GM23248 (cell line): ENCODE data around the gene RRBP1.

Experiments used
- EZH2 ChIP-seq: fragments of 200-600 bp; sonication (generic); IDR thresholded peaks from 2 replicates; pipeline ENCODE4 v1.6.1; 2018; ENCODE audit warnings: antibody characterized with exemption, mild to moderate bottlenecking; ENCODE audit not compliant: insufficient read depth, poor library complexity, severe bottlenecking
- EZH2phosphoT487 ChIP-seq: fragments of 200-600 bp; sonication (generic); IDR thresholded peaks from 2 replicates; pipeline ENCODE4 v1.6.1; 2018; ENCODE audit warnings: antibody characterized with exemption, moderate library complexity, mild to moderate bottlenecking, low read depth; ENCODE audit not compliant: insufficient read depth

DNA sequence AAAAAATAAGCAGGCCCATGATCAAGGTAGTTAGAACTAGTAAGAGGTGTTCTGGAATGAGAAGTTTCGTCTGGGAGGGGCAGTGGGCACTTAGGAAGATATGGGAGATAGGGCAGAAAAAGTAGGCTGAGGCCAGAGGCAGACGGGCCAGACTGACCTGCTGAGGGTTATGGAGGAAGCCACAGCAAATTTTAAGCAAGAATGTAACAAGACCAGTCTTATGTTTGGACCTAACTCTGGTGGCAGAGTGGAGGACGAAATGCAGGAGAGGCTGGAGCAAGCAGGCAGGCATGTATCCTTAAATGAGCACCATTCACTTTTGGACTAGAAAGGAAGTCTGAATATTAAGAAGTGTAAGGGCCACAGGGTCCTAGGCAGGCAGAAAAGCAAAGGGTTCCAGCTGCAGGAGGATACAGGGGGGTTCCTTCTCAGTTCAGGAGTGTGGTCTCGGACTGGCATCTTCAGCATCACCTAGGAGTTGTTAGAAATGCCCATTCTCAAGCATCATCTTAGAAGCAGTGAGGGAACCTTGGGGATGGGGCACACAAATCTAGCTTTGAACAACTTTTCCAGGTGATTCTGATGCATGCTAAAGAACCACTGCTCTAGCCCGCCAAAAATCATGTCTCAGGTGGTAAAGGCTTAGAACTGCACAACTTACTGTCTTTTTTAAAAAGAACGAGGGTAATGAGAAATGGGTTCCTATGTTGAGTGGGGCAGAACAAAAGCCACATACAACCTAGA, 113.8 kb downstream of the RRBP1 start:
- TF ChIP-seq EZH2 (no peak), EZH2phosphoT487 (no peak)
